K562 (cell line): ENCODE results near the gene SF3B4. TPM values are rescaled to one million over a fixed set of nuclear protein-coding genes. Genes with fewer than 3 reads are reported as not detected.

Source experiments
- BHLHE40 ChIP-seq: IDR thresholded peaks from 2 replicates; pipeline ENCODE4 v1.6.1; 2011; ENCODE audit warnings: low read length, improper control_type of control experiment
- DIDO1 ChIP-seq: fragments of 450-650 bp; IDR thresholded peaks from 2 replicates; pipeline ENCODE4 v1.6.1; 2016; ENCODE audit warnings: low read depth, missing biosample characterization, missing genetic modification characterization
- DPF2 ChIP-seq: fragments of 450-650 bp; IDR thresholded peaks from 2 replicates; pipeline ENCODE4 v1.6.1; 2016
- E2F8 ChIP-seq: fragments of 450-650 bp; IDR thresholded peaks from 2 replicates; pipeline ENCODE4 v1.7.1; 2018; ENCODE audit warnings: mild to moderate bottlenecking, low read depth; ENCODE audit not compliant: partially characterized antibody
- ETV5 ChIP-seq: sonication (generic); formaldehyde crosslinking; IDR thresholded peaks from 2 replicates; pipeline ENCODE4 v1.4.0; 2020; ENCODE audit warnings: low read depth, mild to moderate bottlenecking, missing genetic modification reagents
- GATAD2B ChIP-seq: fragments of 450-650 bp; IDR thresholded peaks from 2 replicates; pipeline ENCODE4 v1.6.1; 2017; ENCODE audit warnings: mild to moderate bottlenecking, borderline replicate concordance
- HNRNPL ChIP-seq: fragments of 200-400 bp; formaldehyde crosslinking; IDR thresholded peaks from 2 replicates; pipeline ENCODE4 v1.6.1; 2017; ENCODE audit warnings: low read depth, mild to moderate bottlenecking, low read length
- IFI16 ChIP-seq: fragments of 250-450 bp; sonication (Bioruptor Pico); IDR thresholded peaks from 2 replicates; pipeline ENCODE4 v2.1.2; 2022; ENCODE audit warnings: mild to moderate bottlenecking, inconsistent platforms
- JUND ChIP-seq, 2 experiments: IDR thresholded peaks; 2 replicates in 1 of 2; 3 replicates in 1 of 2; pipeline ENCODE4 v1.6.1; 2011; ENCODE audit warnings: borderline replicate concordance in 2 of 2, low read depth in 2 of 2, low read length in 2 of 2, improper control_type of control experiment in 1 of 2, missing biosample characterization in 1 of 2, missing genetic modification characterization in 1 of 2, missing genetic modification reagents in 1 of 2
- MIER1 ChIP-seq: fragments of 450-650 bp; IDR thresholded peaks from 2 replicates; pipeline ENCODE4 v1.6.1; 2016; ENCODE audit warnings: antibody characterized with exemption, mild to moderate bottlenecking, low read depth
- NR2C1 ChIP-seq, 2 experiments: fragments of 450-650 bp; IDR thresholded peaks; 2 replicates each; pipeline ENCODE4 v1.6.1; 2017; ENCODE audit warnings: mild to moderate bottlenecking in 2 of 2, antibody characterized with exemption in 1 of 2, inconsistent platforms in 1 of 2, missing compliant biosample characterization in 1 of 2, missing genetic modification characterization in 1 of 2
- SRSF3 ChIP-seq: fragments of 200-400 bp; formaldehyde crosslinking; IDR thresholded peaks from 2 replicates; pipeline ENCODE4 v1.6.1; 2016; ENCODE audit warnings: mild to moderate bottlenecking, low read length, moderate library complexity; ENCODE audit not compliant: insufficient read depth
- ZBTB12 ChIP-seq: fragments of 250-450 bp; sonication (Bioruptor Pico); IDR thresholded peaks from 2 replicates; pipeline ENCODE4 v1.4.0; 2020
- ZC3H11A ChIP-seq: IDR thresholded peaks from 2 replicates; pipeline ENCODE4 v1.6.1; 2012; ENCODE audit warnings: low read depth, low read length, improper control_type of control experiment
- ZNF146 ChIP-seq: IDR thresholded peaks from one replicate; pipeline ENCODE4 v1.6.1; 2018; ENCODE audit warnings: missing compliant biosample characterization; ENCODE audit not compliant: unreplicated experiment
- ZNF699 ChIP-seq: fragments of 250-450 bp; sonication (Bioruptor Pico); IDR thresholded peaks from 2 replicates; pipeline ENCODE4 v1.8.0; 2021; ENCODE audit warnings: mild to moderate bottlenecking, moderate library complexity; ENCODE audit not compliant: insufficient replicate concordance
- polyA plus RNA-seq, 8 experiments: library from polyadenylated mRNA; depleted of rRNA in 4 of 8; stranded (reverse) in 5 of 8; unstranded in 3 of 8; fragments of >200 nt; fragmentation: Nextera tagmentation in 2 of 8; fragmentation: Illumina TruSeq in 1 of 8; extraction: Ambion mirVana in 2 of 8; extraction: Trizol in 1 of 8; gene quantifications; 2 replicates each; pipeline versions ENCODE4 v1.2.1 to v1.2.3, GENCODE V29; 2011 to 2014; ENCODE audit warnings: inconsistent platforms in 1 of 8, missing spikeins in 1 of 8
- total RNA-seq, 7 experiments: library from RNA; depleted of rRNA in 6 of 7; stranded (reverse); fragments of >200 nt in 6 of 7; fragmentation: Illumina TruSeq in 2 of 7; extraction: Trizol in 2 of 7; gene quantifications; 2 replicates each; pipeline versions ENCODE4 v1.2.1 to v1.2.3, GENCODE V29; 2011 to 2021; ENCODE audit warnings: low replicate concordance in 1 of 7
- TF ChIP-seq, protein P1 (sequence below), 2 experiments: fragments of 450-650 bp in 1 of 2; sonication (generic) in 1 of 2; formaldehyde crosslinking in 1 of 2; IDR thresholded peaks in 1 of 2; conservative IDR thresholded peaks in 1 of 2; 2 replicates each; pipeline versions ENCODE4 v1.6.1 to v1.8.1; 2016 to 2023; ENCODE audit warnings: mild to moderate bottlenecking in 2 of 2, moderate library complexity in 2 of 2, inconsistent platforms in 1 of 2, missing genetic modification reagents in 1 of 2

SF3B4 gene
- total and polyA plus RNA-seq, 9 of the 15 experiments (the other 6 are each of a cell fraction or from before 2014, with no cell fraction given), result 3.0 to 88.0 (median 26.1) TPM

DNA sequence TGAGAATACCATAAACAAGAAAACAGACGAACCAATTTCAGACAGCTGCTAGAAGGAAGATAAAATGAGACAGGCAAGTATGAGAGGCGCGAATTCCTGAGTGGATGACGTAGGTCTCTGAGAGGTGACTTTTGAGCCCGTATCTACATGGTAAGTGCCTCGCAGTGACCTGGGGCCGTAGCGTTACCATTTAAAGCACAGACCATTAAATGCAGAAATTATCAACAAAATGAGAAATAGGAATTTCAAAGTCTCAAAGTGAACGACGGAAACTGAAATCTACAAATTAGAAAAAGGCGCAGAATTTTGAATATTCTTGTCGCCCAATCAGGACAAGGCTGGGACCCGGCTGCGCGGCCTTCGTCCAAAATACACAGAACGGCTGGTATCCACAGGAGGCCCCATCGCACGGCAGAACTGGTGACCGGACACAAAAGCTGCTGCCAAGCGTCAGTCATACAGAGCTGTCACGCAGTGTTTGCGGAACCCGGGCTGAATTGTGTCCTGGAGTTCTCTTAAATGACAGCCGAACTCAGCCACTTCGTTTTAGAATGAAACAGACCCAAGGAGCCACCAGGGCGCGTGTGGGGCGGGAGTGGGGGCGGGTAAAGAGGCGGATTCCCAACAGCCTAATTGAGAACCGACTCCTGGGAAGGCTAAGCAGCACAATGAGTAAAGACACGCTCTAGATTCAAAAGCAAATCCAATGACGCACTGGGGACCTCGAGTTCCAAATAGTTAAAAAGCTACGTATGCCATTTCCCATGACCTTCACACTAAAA, 42.1 kb downstream of the SF3B4 start (continued):
- TF ChIP-seq JUND (IDR thresholded peaks at IDR 0.05; ENCODE audit: borderline replicate concordance, low read depth, low read length) (peak; percentile 64), JUND (tag; IDR thresholded peaks at IDR 0.05; ENCODE audit: borderline replicate concordance, low read depth, low read length) (peak; percentile 25; the same call in 1 of the 3 replicates), BHLHE40 (no peak), ZNF146 (no peak), SRSF3 (no peak), NR2C1 (IDR thresholded peaks at IDR 0.05) (no peak), NR2C1 (tag; IDR thresholded peaks at IDR 0.05) (no peak), ZC3H11A (no peak), ZBTB12 (CRISPR knock-in tag) (no peak), ETV5 (CRISPR knock-in tag) (no peak; the same call in 1 of the 2 replicates), DPF2 (no peak; the same call in 1 of the 2 replicates), HNRNPL (peak; percentile 87; the same call in 1 of the 2 replicates), GATAD2B (no peak), E2F8 (no peak), MIER1 (no peak), ZNF699 (CRISPR knock-in tag) (no peak), DIDO1 (tag) (no peak), IFI16 (no peak)
- TF ChIP-seq, protein P1, sequence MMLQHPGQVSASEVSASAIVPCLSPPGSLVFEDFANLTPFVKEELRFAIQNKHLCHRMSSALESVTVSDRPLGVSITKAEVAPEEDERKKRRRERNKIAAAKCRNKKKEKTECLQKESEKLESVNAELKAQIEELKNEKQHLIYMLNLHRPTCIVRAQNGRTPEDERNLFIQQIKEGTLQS (IDR thresholded peaks at IDR 0.05), result peak; percentile 77
- TF ChIP-seq, protein P1 (CRISPR knock-in tag; conservative IDR thresholded peaks at IDR 0.05), result no peak
